GM19043 (cell line): ENCODE measurements around the gene MYO7B.
"Not testable (repeated sequence)": the region's sequence is repeated elsewhere in the genome, so short reads cannot be mapped to it uniquely, and the experiment has no call there.

Experiments used
- ATAC-seq: cut with Tn5 transposase; IDR thresholded peaks from one replicate; pipeline ENCODE4 v1.9.1; 2021; ENCODE audit warnings: low read depth; ENCODE audit not compliant: unreplicated experiment

The MYO7B gene

DNA sequence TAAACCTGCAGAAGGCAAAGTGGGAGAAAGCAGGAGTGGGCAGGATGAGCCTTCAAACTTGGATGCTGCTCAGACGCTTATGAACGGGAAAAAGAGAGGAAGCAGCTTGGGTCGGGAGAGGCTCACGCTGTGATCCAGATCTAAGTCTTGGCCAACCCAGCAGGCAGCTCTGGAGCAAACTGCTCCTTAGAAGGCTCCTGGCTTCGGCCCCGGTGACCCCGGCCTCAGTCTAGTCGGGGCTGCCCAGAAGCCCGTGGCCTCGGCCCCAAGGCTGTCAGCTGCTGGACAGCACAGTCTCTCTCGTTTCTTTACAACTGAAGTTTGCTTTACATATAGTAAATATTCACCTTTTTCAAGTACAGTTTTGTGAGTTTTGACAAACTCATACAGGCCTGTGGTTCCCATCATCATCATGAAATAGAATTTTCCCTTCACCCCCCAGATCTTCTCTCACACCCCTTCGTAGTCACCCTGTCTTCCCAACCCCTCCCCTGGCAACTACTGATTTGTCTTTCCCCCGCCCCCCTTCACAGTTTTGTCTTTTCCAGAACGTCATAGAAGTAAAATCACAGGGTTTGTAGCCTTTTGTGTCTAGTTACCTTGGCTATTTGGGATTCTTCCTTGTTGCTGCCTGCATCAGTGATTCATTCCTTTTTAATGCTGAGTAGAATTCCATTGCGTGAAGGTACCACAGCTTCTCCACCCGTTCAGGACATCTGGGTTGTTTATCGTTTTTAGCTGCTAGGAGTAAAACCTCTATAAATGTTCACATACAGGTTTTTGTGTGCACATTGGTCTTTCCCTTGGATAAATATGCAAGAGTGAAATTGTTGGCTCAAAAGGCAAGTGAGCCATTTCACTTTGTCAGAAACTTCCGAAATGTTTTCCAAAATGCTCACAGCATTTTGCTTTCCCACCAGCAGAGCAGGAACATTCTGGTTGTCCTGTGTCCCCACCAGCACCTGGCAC lies 35.1 kb downstream of the MYO7B start:
- ATAC-seq = no peak

DNA sequence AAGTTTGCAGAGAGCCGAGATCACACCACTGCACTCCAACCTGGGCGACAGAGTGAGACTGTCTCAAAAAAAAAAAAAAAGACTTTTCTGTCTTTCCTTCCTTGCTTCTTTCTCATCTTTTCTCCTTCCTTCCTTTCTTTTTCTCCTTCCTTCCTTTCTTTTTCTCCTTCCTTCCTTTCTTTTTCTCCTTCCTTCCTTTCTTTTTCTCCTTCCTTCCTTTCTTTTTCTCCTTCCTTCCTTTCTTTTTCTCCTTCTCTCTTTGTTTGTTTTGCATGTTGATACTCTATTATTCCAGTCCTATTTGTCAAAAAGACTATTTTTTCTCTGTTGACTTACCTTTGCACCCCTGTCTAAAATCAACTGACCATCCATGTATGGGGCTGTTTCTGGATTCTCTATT lies 36.9 kb downstream of the MYO7B start:
- ATAC-seq = not testable (repeated sequence)

DNA sequence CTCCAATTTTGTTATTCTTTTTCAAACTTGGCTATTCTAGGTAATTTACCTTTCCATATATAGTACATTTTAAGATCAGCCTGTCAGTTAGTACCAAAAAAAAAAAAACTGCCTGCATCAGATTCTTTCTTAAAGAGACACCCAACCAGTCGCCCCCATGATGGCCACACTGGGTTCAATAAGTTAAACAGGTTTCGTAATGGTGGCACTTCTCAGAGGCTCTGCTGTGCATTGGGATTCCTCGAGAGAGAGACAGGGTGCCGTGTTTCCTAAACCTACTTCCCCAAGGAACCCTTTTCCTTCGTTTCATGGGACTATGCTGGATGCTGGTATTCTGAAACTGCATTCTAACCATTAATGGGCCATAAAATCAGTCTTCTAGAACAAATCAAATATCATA lies 37.4 kb downstream of the MYO7B start:
- no peak for ATAC-seq

- no peak for ATAC-seq
These were observed 37.8 kb downstream of the MYO7B start for GRCh38 chr2:127573298-127573697.

DNA sequence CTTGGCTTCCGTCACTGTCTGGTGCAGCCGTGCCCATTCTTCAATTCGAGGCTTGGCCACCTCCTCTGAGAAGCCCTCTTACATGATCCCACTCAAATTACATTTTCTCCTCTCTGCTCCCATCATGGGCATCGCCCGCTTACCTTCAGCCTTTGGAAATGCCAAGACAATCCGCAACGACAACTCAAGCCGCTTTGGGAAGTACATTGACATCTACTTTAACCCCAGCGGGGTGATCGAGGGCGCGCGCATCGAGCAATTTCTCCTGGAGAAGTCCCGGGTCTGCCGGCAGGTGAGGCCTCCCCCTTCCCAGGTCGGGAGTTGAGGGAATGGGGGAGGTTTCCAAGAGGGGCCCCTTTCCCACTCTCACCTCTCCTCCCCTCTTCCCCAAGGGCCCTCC lies 38.3 kb downstream of the MYO7B start:
- ATAC-seq = no peak

DNA sequence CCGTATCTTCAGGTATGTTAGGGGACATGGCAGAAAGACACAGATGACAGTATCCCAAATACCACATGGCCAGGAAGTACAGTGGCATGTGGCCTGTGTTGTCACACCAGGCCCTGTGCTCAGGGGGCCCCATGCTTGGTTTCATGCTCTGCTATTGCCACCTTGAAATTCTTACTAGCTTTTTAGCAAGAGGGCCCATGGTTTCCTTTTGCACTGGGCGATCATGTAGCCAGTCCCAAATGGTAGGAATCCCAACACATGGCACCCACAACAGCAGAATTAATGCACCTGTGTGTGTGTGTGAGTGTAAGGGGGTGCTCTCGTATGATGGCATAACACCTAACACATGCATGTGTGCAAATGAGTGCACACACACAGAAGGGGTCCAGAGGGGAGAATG lies 39.2 kb downstream of the MYO7B start:
- no peak for ATAC-seq

- ATAC-seq = no peak
These were observed 39.8 kb downstream of the MYO7B start for GRCh38 chr2:127575185-127575765.

DNA sequence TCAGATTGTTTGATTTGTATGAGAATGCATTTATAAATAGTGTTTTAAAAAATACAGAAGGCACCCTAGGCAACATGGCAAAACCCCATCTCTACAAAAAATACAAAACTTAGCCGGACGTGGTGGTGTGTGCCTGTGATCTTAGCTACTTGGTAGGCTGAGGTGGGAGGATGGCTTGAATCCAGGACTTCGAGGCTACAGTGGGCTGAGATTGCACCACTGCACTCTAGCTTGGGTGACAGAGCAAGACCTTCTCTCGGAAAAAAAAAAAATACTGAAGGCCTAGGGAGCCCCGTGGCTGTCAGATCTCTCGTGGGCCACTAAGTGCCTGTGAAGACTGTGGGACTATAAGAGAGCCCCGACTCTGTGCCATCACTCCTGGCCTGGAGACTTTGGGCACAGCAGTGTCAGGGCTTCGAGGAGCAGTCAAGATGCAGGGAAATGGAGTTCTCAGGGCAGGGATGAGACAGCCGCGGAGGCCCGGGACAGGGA lies 40.5 kb downstream of the MYO7B start:
- no peak for ATAC-seq

DNA sequence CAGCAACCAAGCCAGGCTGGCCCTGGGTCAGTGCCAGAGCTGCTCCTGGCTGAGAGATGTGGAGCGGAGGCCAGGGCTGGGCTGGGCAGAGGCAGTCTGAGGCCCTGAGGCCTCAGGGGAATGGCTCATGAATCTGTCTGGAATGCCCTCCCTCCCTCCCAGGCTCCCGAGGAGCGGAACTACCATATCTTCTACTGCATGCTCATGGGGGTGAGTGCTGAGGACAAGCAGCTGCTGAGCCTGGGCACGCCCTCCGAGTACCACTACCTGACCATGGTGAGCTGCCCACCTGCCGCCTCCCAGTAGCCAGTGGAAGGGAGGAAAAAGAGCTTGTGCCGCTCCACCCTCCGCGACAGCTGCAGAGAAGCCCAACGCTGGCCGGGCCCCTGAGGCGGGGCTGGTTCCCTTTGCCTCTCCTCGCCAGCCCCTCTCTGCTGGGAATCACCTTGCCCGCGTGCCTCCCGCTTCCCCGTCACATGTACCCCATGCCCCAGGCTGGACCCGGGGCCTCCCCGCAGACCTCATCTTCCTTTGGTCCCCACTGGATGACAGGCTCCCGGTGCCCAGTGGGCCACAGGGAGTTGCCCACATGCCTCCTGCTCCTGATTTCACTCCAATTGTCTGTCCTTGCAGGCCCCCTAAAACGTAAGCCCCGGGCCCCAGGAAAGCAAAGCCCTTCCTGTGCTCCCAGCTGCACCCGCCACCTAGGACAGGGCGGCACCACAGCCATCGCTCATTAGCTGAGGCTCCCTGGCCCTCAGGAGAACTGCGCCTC lies 41.1 kb downstream of the MYO7B start:
- no peak for ATAC-seq

GRCh38 chr2:127577208-127577475 lies 41.7 kb downstream of the MYO7B start:
- ATAC-seq = no peak

- ATAC-seq = no peak
These were observed 42.0 kb downstream of the MYO7B start for GRCh38 chr2:127577503-127577902.

DNA sequence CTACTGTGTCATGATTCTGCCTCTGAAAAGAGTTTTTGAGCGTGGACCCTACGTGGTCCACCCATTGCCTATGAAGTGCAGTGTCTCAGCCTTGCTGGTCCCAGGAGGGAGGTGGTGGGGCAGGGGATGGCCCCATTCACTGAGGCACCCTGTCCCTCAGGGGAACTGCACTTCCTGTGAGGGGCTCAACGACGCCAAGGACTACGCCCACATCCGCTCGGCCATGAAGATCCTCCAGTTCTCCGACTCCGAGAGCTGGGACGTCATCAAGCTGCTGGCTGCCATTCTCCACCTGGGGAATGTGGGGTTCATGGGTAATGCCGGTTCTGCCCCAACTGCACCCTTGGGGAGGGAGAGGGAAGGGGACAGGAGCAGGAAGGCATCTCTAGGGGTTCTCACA lies 42.5 kb downstream of the MYO7B start:
- peak; percentile 74 for ATAC-seq

- ATAC-seq = no peak
These were observed 42.9 kb downstream of the MYO7B start for GRCh38 chr2:127578411-127578810.

DNA sequence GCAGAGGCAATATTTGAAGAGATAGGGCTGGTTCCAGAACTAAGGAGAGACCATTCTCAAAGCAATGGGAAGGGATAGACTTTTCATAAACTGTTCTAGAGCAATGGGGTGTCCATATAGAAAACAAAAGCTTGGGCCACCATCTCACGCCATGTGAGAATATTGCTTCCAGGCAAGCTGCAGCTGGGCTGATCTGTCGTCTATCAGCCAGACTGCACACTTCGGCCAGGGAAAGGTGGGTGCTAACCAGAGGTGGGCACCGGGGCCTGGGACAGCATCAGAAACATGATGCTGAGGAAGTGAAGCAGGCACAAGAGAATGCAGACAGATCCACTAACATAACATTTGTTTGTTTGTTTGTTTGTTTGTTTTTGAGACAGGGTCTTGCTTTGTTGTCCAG lies 43.7 kb downstream of the MYO7B start:
- ATAC-seq = no peak

- no peak for ATAC-seq
These were observed 44.9 kb downstream of the MYO7B start for GRCh38 chr2:127580167-127581049.

GRCh38 chr2:127581050-127581345 lies 45.5 kb downstream of the MYO7B start:
- no peak for ATAC-seq

DNA sequence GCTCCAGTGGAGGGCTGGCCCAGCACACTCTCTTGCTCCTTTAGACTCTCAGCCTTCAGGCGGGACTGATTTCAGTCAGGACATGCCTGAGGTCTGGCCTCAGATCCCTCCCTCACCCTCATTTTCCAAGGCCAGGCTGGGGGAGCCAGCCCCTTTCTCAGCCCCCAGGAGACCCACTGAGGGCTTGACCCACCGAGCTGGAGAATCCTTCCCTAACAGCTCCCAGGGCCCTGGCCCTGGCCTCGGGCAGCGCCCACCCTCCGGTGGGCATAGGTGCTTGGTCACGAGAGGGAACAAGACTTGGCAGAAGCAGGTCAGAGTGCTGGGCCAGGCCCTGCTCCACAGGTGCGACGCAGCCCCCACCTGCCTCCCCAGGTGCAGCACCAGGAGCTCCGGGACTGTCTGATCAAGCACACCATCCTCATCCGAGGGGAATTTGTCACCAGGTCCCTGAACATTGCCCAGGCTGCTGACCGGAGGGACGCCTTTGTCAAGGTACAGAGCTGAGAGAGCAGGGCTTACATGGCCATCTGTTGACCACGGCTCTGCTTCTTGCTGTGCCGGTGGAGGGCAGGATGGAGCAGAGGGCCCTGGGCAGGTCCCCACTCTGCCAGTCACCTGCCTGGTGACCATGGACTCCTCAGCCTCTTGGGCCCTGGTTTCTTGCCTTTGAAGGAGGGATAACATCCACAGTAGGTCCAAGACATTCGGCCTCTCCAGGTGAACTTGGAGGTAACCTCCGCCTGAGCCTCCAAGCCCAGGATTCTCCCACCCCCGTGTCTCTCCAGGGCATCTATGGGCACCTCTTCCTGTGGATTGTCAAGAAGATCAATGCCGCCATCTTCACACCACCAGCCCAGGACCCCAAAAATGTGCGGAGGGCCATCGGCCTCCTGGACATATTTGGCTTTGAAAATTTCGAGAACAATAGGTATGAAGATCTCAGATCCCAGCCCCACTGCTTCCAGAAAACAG lies 46.3 kb downstream of the MYO7B start:
- no peak for ATAC-seq

DNA sequence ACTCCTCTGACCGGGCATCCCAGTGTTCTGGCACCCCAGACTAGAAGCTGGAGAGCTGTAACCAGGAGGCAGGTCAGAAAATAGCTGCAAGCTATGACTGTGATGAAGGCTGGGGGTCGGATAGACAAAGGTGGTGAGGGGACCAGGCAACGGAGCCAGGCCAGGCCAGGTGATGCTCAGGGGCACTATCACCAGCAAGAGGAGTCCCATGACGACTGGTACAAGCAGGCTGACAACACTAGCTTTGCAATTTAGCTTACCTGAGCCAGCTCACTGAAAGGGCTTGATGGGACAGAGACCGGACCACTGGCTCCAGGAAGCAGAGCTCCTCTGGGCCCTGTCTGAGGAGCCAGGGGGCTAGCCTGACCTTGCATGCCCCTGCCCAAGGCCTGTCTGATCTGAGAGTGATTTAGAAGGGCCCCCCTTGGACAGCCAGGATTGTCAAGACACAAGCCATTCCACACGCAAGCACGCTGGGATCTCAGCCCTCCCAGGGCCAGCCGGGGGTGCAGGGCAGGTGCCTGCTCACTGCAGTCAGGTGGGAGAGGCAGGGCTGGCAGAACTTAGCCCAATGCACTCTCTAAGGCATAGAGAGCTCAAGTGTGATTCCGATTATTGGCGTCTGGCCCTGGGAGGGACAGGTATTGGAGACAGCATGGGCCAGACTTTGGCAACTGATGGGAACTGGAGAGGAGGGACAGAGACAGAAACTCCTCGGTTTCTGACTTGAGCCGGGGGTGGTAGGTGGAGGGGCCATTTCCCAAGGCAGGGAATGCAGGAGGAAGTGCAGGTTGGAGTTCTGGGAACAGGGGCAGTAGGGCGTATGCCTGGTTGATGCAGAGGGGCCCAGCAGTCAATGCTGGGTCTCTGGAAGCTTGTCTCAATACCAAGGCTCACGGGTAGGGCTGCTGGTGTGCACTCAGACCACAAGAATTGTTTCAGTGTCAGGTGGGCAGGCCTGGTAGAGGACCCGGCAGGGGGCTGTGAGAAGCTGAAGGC lies 47.7 kb downstream of the MYO7B start:
- ATAC-seq = no peak
